K562 (cell line): ENCODE measurements around the gene TCHH.

ENCODE experiments used
- CEBPB ChIP-seq: fragments of 450-650 bp; IDR thresholded peaks from 2 replicates; pipeline ENCODE4 v1.6.1; 2016; ENCODE audit warnings: missing genetic modification characterization, missing compliant biosample characterization
- GTF2B ChIP-seq: IDR thresholded peaks from 2 replicates; pipeline ENCODE4 v1.6.1; 2011; ENCODE audit not compliant: insufficient read length; ENCODE audit errors: extremely low read depth

- TF ChIP-seq GTF2B (no peak), CEBPB (no peak)
Measured at GRCh38 chr1:152078831-152079441, 36.3 kb downstream of the TCHH start.
